Right ventricle myocardium superior (tissue), 1 donor: ENCODE measurements around the gene TMCO6. TPM values are rescaled to one million over a fixed set of nuclear protein-coding genes. Genes with fewer than 3 reads are reported as not detected.

Experiments
- microRNA-seq: library from miRNA; unstranded; fragments of <30 nt; microRNA quantifications from one replicate; pipeline ENCODE4 v1.2.0, GENCODE V29; 2020
- total RNA-seq: library from RNA; stranded (reverse); fragmentation: NEBNext Ultra II Directional; extraction: Animal tissue kit (Norgen Biotek cat#: 25700); gene quantifications from one replicate; pipeline ENCODE4 v1.2.1, GENCODE V29; 2021
- donor health status: DM: no; HTN: yes; CAD: no; lungs with severe emphysema.

Gene TMCO6
- total RNA-seq, 1 donor from 2014 or later: 4.0 TPM

Small RNA genes within 50 kb of the gene (microRNA-seq; reads per million reads assigned to microRNA genes)
- 1.3 reads per million for gene MIR3655

Other genes with a start within 250 kb of the TMCO6 start
- gene ANKHD1, start 237.6 kb upstream of the TMCO6 start, total RNA-seq: 55.8 TPM
- 12.0 TPM for gene EIF4EBP3, start 91.8 kb upstream of the TMCO6 start, total RNA-seq
- gene SRA1, start 82.0 kb upstream of the TMCO6 start, total RNA-seq: 23.1 TPM
- 10.2 TPM for gene APBB3, start 74.9 kb upstream of the TMCO6 start, total RNA-seq
- gene SLC35A4, start 74.6 kb upstream of the TMCO6 start, total RNA-seq: 81.4 TPM
- gene CD14, start 6.3 kb upstream of the TMCO6 start, total RNA-seq: 37.7 TPM
- gene NDUFA2, start 8.2 kb downstream of the TMCO6 start, total RNA-seq: 155 TPM
- 59.9 TPM for gene IK, start 8.4 kb downstream of the TMCO6 start, total RNA-seq
- 11.2 TPM for gene WDR55, start 25.5 kb downstream of the TMCO6 start, total RNA-seq
- gene DND1, start 34.1 kb downstream of the TMCO6 start, total RNA-seq: 0.40 TPM
- 33.4 TPM for gene HARS1, start 51.9 kb downstream of the TMCO6 start, total RNA-seq
- gene HARS2, start 52.0 kb downstream of the TMCO6 start, total RNA-seq: 25.2 TPM
- gene ZMAT2, start 61.0 kb downstream of the TMCO6 start, total RNA-seq: 29.6 TPM
- not detected for gene PCDHA1, start 146.7 kb downstream of the TMCO6 start, total RNA-seq
- gene PCDHA2, start 155.4 kb downstream of the TMCO6 start, total RNA-seq: not detected
- gene PCDHA3, start 161.6 kb downstream of the TMCO6 start, total RNA-seq: not detected
- gene PCDHA4, start 167.6 kb downstream of the TMCO6 start, total RNA-seq: not detected
- gene PCDHA5, start 182.2 kb downstream of the TMCO6 start, total RNA-seq: not detected
- not detected for gene PCDHA6, start 188.5 kb downstream of the TMCO6 start, total RNA-seq
- not detected for gene PCDHA7, start 194.8 kb downstream of the TMCO6 start, total RNA-seq
- not detected for gene PCDHA8, start 201.7 kb downstream of the TMCO6 start, total RNA-seq
- gene PCDHA9, start 208.9 kb downstream of the TMCO6 start, total RNA-seq: not detected
- gene PCDHA10, start 216.4 kb downstream of the TMCO6 start, total RNA-seq: 0.05 TPM
- gene PCDHA11, start 229.5 kb downstream of the TMCO6 start, total RNA-seq: not detected
- gene PCDHA12, start 235.9 kb downstream of the TMCO6 start, total RNA-seq: not detected
- not detected for gene PCDHA13, start 242.7 kb downstream of the TMCO6 start, total RNA-seq